ENCODE results near the gene CAMTA1.

DNA sequence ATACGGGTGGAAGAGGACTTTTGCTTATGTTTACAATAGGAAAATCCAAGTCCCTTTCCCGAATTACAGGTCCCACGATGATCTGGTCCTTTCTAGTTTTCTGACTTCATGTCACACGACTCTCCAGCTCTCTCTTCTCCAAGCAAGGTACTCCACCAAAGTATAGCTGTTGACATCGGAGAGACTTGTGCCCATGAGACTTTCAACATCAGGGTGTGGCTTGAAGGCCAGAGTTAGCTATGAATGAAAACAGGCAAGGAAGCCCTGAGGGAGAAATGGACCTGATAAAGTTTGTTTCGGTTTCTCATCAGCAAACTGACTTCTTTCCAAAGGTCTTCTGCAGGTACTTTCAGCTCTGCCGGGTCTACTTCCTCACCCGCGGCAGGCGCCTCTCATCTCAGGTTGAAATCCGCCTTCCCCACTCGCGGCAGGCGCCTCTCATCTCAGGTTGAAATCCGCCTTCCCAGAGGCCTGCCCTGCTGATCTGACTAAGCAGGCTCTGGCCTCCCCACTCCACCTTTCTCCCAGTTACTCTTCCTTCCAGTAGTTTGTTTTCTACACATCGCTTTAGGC, 996.8 kb downstream of the CAMTA1 start:
- TF ChIP-seq, protein P1, sequence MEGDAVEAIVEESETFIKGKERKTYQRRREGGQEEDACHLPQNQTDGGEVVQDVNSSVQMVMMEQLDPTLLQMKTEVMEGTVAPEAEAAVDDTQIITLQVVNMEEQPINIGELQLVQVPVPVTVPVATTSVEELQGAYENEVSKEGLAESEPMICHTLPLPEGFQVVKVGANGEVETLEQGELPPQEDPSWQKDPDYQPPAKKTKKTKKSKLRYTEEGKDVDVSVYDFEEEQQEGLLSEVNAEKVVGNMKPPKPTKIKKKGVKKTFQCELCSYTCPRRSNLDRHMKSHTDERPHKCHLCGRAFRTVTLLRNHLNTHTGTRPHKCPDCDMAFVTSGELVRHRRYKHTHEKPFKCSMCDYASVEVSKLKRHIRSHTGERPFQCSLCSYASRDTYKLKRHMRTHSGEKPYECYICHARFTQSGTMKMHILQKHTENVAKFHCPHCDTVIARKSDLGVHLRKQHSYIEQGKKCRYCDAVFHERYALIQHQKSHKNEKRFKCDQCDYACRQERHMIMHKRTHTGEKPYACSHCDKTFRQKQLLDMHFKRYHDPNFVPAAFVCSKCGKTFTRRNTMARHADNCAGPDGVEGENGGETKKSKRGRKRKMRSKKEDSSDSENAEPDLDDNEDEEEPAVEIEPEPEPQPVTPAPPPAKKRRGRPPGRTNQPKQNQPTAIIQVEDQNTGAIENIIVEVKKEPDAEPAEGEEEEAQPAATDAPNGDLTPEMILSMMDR (conservative IDR thresholded peaks at IDR 0.05; ENCODE audit: low read depth, low read length) = no peak
- TF ChIP-seq EZH2 (IDR thresholded peaks at IDR 0.05; ENCODE audit: borderline replicate concordance, low read depth, low read length, poor library complexity, severe bottlenecking) = no peak

Measured in A673 (cell line).